Measurements from ENCODE around the gene ATP1B1. TPM values are rescaled to one million over a fixed set of nuclear protein-coding genes. Genes with fewer than 3 reads are reported as not detected.

ATP1B1 gene
- total RNA-seq, 1 donor from 2014 or later = 6.0 TPM

- Mint-ChIP-seq H3K9me3 (ENCODE audit: unreplicated experiment) (no peaks in the 10 kb centered on the region), H3K4me3 (ENCODE audit: unreplicated experiment) (no peak overlapping the region), H3K27me3 (ENCODE audit: unreplicated experiment) (peaks cover 3% of the 10 kb centered on the region), H3K27ac (ENCODE audit: unreplicated experiment) (no peak overlapping the region), H3K36me3 (ENCODE audit: low read depth, unreplicated experiment) (no peaks in the 10 kb centered on the region), H3K4me1 (ENCODE audit: unreplicated experiment) (peaks cover 4% of the 10 kb centered on the region)
- DNase-seq (ENCODE audit: low spot score) = no peak
- TF ChIP-seq, protein P1, sequence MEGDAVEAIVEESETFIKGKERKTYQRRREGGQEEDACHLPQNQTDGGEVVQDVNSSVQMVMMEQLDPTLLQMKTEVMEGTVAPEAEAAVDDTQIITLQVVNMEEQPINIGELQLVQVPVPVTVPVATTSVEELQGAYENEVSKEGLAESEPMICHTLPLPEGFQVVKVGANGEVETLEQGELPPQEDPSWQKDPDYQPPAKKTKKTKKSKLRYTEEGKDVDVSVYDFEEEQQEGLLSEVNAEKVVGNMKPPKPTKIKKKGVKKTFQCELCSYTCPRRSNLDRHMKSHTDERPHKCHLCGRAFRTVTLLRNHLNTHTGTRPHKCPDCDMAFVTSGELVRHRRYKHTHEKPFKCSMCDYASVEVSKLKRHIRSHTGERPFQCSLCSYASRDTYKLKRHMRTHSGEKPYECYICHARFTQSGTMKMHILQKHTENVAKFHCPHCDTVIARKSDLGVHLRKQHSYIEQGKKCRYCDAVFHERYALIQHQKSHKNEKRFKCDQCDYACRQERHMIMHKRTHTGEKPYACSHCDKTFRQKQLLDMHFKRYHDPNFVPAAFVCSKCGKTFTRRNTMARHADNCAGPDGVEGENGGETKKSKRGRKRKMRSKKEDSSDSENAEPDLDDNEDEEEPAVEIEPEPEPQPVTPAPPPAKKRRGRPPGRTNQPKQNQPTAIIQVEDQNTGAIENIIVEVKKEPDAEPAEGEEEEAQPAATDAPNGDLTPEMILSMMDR (IDR thresholded peaks at IDR 0.05; ENCODE audit: unreplicated experiment) = no peak
Observed at GRCh38 chr1:169117599-169117998, 11.1 kb downstream of the ATP1B1 start.

DNA sequence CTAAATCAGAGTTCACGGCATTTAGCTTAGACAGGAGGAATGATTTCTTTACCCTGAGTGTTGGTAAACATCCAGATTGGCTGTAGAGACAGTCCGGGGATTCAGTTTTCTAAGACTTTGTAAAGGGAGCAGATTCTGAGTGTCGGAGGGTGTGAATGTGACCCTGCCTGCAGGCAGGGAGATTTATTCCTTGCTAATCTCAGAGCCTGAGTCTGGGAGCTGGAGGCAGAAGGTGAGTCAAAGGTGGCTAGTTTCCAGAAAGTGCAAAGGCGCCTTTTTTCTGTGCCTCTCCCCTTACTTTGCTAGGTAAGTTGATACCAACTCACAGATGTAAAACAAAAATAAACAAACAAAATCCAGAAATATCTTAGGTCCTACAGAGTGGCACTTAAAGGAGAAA is 11.7 kb downstream of the ATP1B1 start:
- no peak for DNase-seq (ENCODE audit: low spot score)
- Mint-ChIP-seq H3K4me1 (ENCODE audit: unreplicated experiment) (peaks cover 4% of the 10 kb centered on the region), H3K4me3 (ENCODE audit: unreplicated experiment) (no peak overlapping the region), H3K36me3 (ENCODE audit: low read depth, unreplicated experiment) (no peaks in the 10 kb centered on the region), H3K9me3 (ENCODE audit: unreplicated experiment) (no peaks in the 10 kb centered on the region), H3K27me3 (ENCODE audit: unreplicated experiment) (peaks cover 3% of the 10 kb centered on the region), H3K27ac (ENCODE audit: unreplicated experiment) (no peak overlapping the region)
- TF ChIP-seq, protein P1 (IDR thresholded peaks at IDR 0.05; ENCODE audit: unreplicated experiment) = no peak

DNA sequence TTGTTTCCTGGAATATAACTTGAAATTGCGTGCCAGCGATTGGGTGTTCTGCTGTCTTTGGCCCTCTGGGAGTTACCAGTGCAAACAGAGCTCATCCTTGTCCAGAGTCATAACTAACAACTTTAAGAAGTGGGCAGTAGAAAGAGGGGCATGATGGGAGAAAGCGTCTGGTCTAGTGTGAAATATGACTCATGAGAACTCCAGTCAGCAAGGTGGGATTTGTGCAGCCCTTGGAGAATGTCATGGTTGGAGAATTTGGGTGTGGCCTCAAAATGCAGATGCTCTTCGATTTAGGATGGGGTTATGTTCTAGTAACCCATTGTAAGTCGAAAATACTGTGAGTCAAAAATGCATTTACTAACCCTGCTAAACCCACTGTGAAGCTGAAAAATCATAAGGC is 12.9 kb downstream of the ATP1B1 start:
- Mint-ChIP-seq H3K9me3 (ENCODE audit: unreplicated experiment) (no peaks in the 10 kb centered on the region), H3K4me1 (ENCODE audit: unreplicated experiment) (no peaks in the 10 kb centered on the region), H3K36me3 (ENCODE audit: low read depth, unreplicated experiment) (no peaks in the 10 kb centered on the region), H3K27ac (ENCODE audit: unreplicated experiment) (no peak overlapping the region), H3K27me3 (ENCODE audit: unreplicated experiment) (peaks cover 3% of the 10 kb centered on the region), H3K4me3 (ENCODE audit: unreplicated experiment) (no peak overlapping the region)
- TF ChIP-seq, protein P1 (IDR thresholded peaks at IDR 0.05; ENCODE audit: unreplicated experiment) = no peak
- no peak for DNase-seq (ENCODE audit: low spot score)

DNA sequence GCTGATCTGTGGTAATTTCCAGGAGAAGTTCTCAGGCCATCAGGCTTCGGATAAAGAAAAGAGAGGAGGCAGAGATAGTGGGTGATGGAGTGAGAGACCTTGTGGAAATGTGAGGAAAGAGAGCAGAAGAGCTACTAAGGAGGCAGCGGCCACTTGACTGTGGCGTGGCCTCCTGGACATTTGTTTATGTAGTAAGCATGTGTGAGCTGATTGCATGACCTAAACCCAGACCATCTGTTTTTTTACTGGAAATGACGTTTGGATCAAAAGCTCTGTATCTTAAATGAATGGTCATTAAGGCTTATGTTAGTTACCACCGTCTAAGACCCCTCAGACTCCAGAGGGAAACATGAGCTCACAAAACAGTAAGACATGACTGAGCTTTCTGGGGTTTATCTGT is 13.6 kb downstream of the ATP1B1 start:
- peaks cover 3% of the 10 kb centered on the region for H3K27me3 Mint-ChIP-seq (ENCODE audit: unreplicated experiment)
- TF ChIP-seq, protein P1 (IDR thresholded peaks at IDR 0.05; ENCODE audit: unreplicated experiment) = no peak
- no peaks in the 10 kb centered on the region for H3K9me3 Mint-ChIP-seq (ENCODE audit: unreplicated experiment)
- no peak overlapping the region for H3K4me3 Mint-ChIP-seq (ENCODE audit: unreplicated experiment)
- H3K36me3 Mint-ChIP-seq (ENCODE audit: low read depth, unreplicated experiment) = no peaks in the 10 kb centered on the region
- no peak overlapping the region for H3K27ac Mint-ChIP-seq (ENCODE audit: unreplicated experiment)
- DNase-seq (ENCODE audit: low spot score) = no peak
- H3K4me1 Mint-ChIP-seq (ENCODE audit: unreplicated experiment) = no peaks in the 10 kb centered on the region

GRCh38 chr1:169121146-169121923 is 14.8 kb downstream of the ATP1B1 start:
- TF ChIP-seq, protein P1 (IDR thresholded peaks at IDR 0.05; ENCODE audit: unreplicated experiment) = no peak
- Mint-ChIP-seq H3K9me3 (ENCODE audit: unreplicated experiment) (no peaks in the 10 kb centered on the region), H3K4me1 (ENCODE audit: unreplicated experiment) (no peaks in the 10 kb centered on the region), H3K36me3 (ENCODE audit: low read depth, unreplicated experiment) (no peaks in the 10 kb centered on the region), H3K27ac (ENCODE audit: unreplicated experiment) (no peak overlapping the region), H3K27me3 (ENCODE audit: unreplicated experiment) (peaks cover 3% of the 10 kb centered on the region), H3K4me3 (ENCODE audit: unreplicated experiment) (no peak overlapping the region)
- no peak for DNase-seq (ENCODE audit: low spot score)

All from endothelial cell (in vitro differentiated cells).